Measurements from ENCODE around the gene M1AP.

- TF ChIP-seq MAX (IDR thresholded peaks at IDR 0.05) (no peak), POLR2A (IDR thresholded peaks at IDR 0.05; ENCODE audit: low read length) (no peak), CTCF (IDR thresholded peaks at IDR 0.05) (no peak), EP300 (IDR thresholded peaks at IDR 0.05) (no peak), EHMT2 (IDR thresholded peaks at IDR 0.05; ENCODE audit: low read depth) (no peak), ESRRA (IDR thresholded peaks at IDR 0.05; ENCODE audit: borderline replicate concordance, low read length) (no peak), BHLHE40 (IDR thresholded peaks at IDR 0.05; ENCODE audit: low read depth, low read length) (no peak), CEBPB (IDR thresholded peaks at IDR 0.05) (no peak), HDAC2 (IDR thresholded peaks at IDR 0.05) (no peak), RCOR1 (IDR thresholded peaks at IDR 0.05; ENCODE audit: low read depth, low read length) (no peak), PHF8 (IDR thresholded peaks at IDR 0.05; ENCODE audit: borderline replicate concordance, low read depth) (no peak)
Measured at GRCh38 chr2:74685408-74685807, 37.3 kb upstream of the M1AP start.
